Body of pancreas (tissue), 4 donors: ENCODE data around the gene DNER.

Experiments used
- POLR2A ChIP-seq, 3 donors: fragments of 450-650 bp; IDR thresholded peaks; one replicate each; pipeline ENCODE4 v1.6.1; 2016; ENCODE audit warnings: antibody characterized with exemption in 3 of 3, mild to moderate bottlenecking in 2 of 3
- TF ChIP-seq, protein P1 (sequence below), 7 experiments: fragments of 450-650 bp in 4 of 7; fragments of 200-600 bp in 3 of 7; sonication (generic) in 3 of 7; IDR thresholded peaks; one replicate each; pipeline ENCODE4 v1.5.1; 2016 to 2019; ENCODE audit warnings: antibody characterized with exemption in 7 of 7

GRCh38 chr2:229511524-229511923, 202.8 kb downstream of the DNER start:
- TF ChIP-seq, protein P1, sequence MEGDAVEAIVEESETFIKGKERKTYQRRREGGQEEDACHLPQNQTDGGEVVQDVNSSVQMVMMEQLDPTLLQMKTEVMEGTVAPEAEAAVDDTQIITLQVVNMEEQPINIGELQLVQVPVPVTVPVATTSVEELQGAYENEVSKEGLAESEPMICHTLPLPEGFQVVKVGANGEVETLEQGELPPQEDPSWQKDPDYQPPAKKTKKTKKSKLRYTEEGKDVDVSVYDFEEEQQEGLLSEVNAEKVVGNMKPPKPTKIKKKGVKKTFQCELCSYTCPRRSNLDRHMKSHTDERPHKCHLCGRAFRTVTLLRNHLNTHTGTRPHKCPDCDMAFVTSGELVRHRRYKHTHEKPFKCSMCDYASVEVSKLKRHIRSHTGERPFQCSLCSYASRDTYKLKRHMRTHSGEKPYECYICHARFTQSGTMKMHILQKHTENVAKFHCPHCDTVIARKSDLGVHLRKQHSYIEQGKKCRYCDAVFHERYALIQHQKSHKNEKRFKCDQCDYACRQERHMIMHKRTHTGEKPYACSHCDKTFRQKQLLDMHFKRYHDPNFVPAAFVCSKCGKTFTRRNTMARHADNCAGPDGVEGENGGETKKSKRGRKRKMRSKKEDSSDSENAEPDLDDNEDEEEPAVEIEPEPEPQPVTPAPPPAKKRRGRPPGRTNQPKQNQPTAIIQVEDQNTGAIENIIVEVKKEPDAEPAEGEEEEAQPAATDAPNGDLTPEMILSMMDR (IDR thresholded peaks at IDR 0.05) = no peak
- TF ChIP-seq POLR2A (IDR thresholded peaks at IDR 0.05) = no peak
